ENCODE measurements around the gene RECK. TPM values are rescaled to one million over a fixed set of nuclear protein-coding genes. Genes with fewer than 3 reads are reported as not detected.

RECK gene
- total RNA-seq, 1 experiment from 2014 or later = 5.0 TPM

GRCh38 chr9:36173861-36174260 is 137.1 kb downstream of the RECK start:
- ChIA-PET POLR2A (ENCODE audit: unreplicated experiment) (no interaction called here), CTCF (no interaction called here)
- no TSS peak for BruUV-seq (replicated peaks)
- no peak for DNase-seq
- Histone ChIP-seq H3K9me3 (ENCODE audit: low read length) (no peaks in the 10 kb centered on the region), H3K4me3 (ENCODE audit: low read length) (no peak overlapping the region), H3K4me2 (ENCODE audit: low read length) (no peak overlapping the region), H3K36me3 (ENCODE audit: low read depth, low read length) (no peaks in the 10 kb centered on the region), H4K20me1 (ENCODE audit: low read length) (no peaks in the 10 kb centered on the region), H3F3A (ENCODE audit: low read length, unreplicated experiment) (no peaks in the 10 kb centered on the region), H2AFZ (ENCODE audit: low read length) (no peak overlapping the region), H3K27ac (ENCODE audit: low read length) (no peak overlapping the region), H3K4me1 (ENCODE audit: insufficient read depth, low read length) (no peaks in the 10 kb centered on the region), H3K27me3 (ENCODE audit: low read length) (no peaks in the 10 kb centered on the region), H3K9me2 (replicated peaks; ENCODE audit: low read length) (no peaks in the 10 kb centered on the region), H3K9ac (ENCODE audit: low read length) (no peak overlapping the region), H3K79me2 (ENCODE audit: low read length) (no peaks in the 10 kb centered on the region)
- no peak for ATAC-seq
- TF ChIP-seq EZH2 (IDR thresholded peaks at IDR 0.05; ENCODE audit: low read length, unreplicated experiment) (no peak), EZH2phosphoT487 (IDR thresholded peaks at IDR 0.05; ENCODE audit: borderline replicate concordance, low read length) (no peak)
- TF ChIP-seq, protein P1, sequence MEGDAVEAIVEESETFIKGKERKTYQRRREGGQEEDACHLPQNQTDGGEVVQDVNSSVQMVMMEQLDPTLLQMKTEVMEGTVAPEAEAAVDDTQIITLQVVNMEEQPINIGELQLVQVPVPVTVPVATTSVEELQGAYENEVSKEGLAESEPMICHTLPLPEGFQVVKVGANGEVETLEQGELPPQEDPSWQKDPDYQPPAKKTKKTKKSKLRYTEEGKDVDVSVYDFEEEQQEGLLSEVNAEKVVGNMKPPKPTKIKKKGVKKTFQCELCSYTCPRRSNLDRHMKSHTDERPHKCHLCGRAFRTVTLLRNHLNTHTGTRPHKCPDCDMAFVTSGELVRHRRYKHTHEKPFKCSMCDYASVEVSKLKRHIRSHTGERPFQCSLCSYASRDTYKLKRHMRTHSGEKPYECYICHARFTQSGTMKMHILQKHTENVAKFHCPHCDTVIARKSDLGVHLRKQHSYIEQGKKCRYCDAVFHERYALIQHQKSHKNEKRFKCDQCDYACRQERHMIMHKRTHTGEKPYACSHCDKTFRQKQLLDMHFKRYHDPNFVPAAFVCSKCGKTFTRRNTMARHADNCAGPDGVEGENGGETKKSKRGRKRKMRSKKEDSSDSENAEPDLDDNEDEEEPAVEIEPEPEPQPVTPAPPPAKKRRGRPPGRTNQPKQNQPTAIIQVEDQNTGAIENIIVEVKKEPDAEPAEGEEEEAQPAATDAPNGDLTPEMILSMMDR (conservative IDR thresholded peaks at IDR 0.05; ENCODE audit: low read depth, low read length) = no peak
- intact Hi-C loops (cut with micrococcal nuclease) = no loop called here

Other genes starting within 250 kb of the RECK start
- 1.0 and 1.5 TPM in 2 replicates for gene NPR2, start 245.3 kb upstream of the RECK start, total RNA-seq (2014; rRNA removed)
- gene SPAG8, start 224.7 kb upstream of the RECK start, total RNA-seq (2014; rRNA removed) = not detected in 2 replicates
- 69.7 and 78.5 TPM in 2 replicates for gene HINT2, start 221.9 kb upstream of the RECK start, total RNA-seq (2014; rRNA removed)
- 0.29 TPM in 1 of 2 replicates, not detected in the other for gene FAM221B, start 208.2 kb upstream of the RECK start, total RNA-seq (2014; rRNA removed)
- 1.6 and 2.4 TPM in 2 replicates for gene TMEM8B, start 207.7 kb upstream of the RECK start, total RNA-seq (2014; rRNA removed)
- not detected in 2 replicates for gene OR13J1, start 166.5 kb upstream of the RECK start, total RNA-seq (2014; rRNA removed)
- 1.7 TPM in 2 replicates for gene HRCT1, start 130.7 kb upstream of the RECK start, total RNA-seq (2014; rRNA removed)
- gene SPAAR, start 127.4 kb upstream of the RECK start, total RNA-seq (2014; rRNA removed) = 0.35 TPM in 1 of 2 replicates, not detected in the other
- not detected in 2 replicates for gene OR2S2, start 78.8 kb upstream of the RECK start, total RNA-seq (2014; rRNA removed)
- 6.7 and 10.1 TPM in 2 replicates for gene GLIPR2, start 99.8 kb downstream of the RECK start, total RNA-seq (2014; rRNA removed)
- 0.22 and 0.46 TPM in 2 replicates for gene CCIN, start 132.5 kb downstream of the RECK start, total RNA-seq (2014; rRNA removed)
- 259 and 266 TPM in 2 replicates for gene CLTA, start 154.0 kb downstream of the RECK start, total RNA-seq (2014; rRNA removed)
- 10.2 and 10.9 TPM in 2 replicates for gene GNE, start 221.5 kb downstream of the RECK start, total RNA-seq (2014; rRNA removed)

Measured in PC-3 (cell line).